ENCODE results near the gene EXOC6. TPM values are rescaled to one million over a fixed set of nuclear protein-coding genes. Genes with fewer than 3 reads are reported as not detected.

The EXOC6 gene
- total RNA-seq, 1 experiment from 2014 or later = 12.9 TPM

DNA sequence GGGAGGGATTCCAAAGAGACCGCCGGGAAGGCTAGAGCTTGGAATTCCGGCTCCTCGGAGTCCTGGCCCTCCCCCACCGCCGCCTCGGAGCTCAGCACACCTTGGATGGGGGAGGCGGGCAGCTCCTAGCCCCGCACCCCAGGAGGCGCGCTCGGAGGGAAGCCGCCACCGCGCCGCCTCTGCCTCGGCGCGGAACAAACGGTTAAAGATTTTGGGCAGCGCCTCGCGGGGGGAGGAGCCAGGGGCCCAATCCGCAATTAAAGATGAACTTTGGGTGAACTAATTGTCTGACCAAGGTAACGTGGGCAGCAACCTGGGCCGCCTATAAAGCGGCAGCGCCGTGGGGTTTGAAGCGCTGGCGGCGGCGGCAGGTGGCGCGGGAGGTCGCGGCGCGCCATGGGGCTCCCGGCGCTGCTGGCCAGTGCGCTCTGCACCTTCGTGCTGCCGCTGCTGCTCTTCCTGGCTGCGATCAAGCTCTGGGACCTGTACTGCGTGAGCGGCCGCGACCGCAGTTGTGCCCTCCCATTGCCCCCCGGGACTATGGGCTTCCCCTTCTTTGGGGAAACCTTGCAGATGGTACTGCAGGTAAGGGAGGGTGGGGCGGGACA is 225.3 kb downstream of the EXOC6 start, which contains the start of gene CYP26A1:
Gene CYP26A1, plus strand, starts transcription at position 355 of the 608 bp plus-strand sequence. Its CDS starts 42 bp downstream, at position 397.
- ChIA-PET POLR2A (no interaction called here), RAD21 (ENCODE audit: low non-redundant PET in 1 of 2, low total read pairs in 2 of 2, uncharacterized antibody in 2 of 2, unreplicated experiment in 2 of 2) (interaction anchor here in 1 of 2 experiments (0.5 kb wide), 1 partner anchor 155 kb away, joined by 3 read pairs; no protein-coding TSS in a partner anchor), CTCF (interaction anchor here (1.4 kb wide), 1 partner anchor 67 kb away, joined by 3 read pairs; no protein-coding TSS in a partner anchor)
- ATAC-seq = peak; percentile 84
- intact Hi-C loops (cut with micrococcal nuclease) = loop anchor here (10.0 kb wide), 1 partner anchor 189 kb away; no protein-coding TSS in a partner anchor
- Histone ChIP-seq H3K27me3 (ENCODE audit: insufficient read depth, low read length) (no peaks in the 10 kb centered on the region), H2AFZ (ENCODE audit: low read depth, low read length, poor library complexity, severe bottlenecking) (no peak within 1 kb of the TSS), H3K9me2 (ENCODE audit: insufficient read depth) (no peaks in the 10 kb centered on the region), H3K27ac (ENCODE audit: low read depth, low read length) (no peak within 1 kb of the TSS), H3K4me2 (ENCODE audit: low read length) (peak within 1 kb of the TSS; percentile 75), H3K9me3 (ENCODE audit: control insufficient read depth in 1 of 2, insufficient read depth in 1 of 2, low read depth in 1 of 2, low read length in 2 of 2) (no peaks in the 10 kb centered on the region), H3K4me3 (replicated peaks in 1 of 2; ENCODE audit: low read depth in 1 of 2, low read length in 2 of 2) (peak within 1 kb of the TSS; percentile 42 to 60), H3K9ac (ENCODE audit: low read length) (peak within 1 kb of the TSS; percentile 31; the same call in 1 of the 2 replicates), H3K4me1 (ENCODE audit: control insufficient read depth in 1 of 2, insufficient read depth in 2 of 2, low read length in 2 of 2) (peaks cover 8 to 13% of the 10 kb centered on the region in 2 experiments; a peak in 2 of 4 replicates), H3K79me2 (ENCODE audit: insufficient read depth, low read length) (no peaks in the 10 kb centered on the region), H4K20me1 (ENCODE audit: insufficient read depth) (no peaks in the 10 kb centered on the region), H3K36me3 (ENCODE audit: control insufficient read depth in 1 of 2, insufficient read depth in 2 of 2, low read length in 2 of 2) (no peaks in the 10 kb centered on the region)
- no peak for DNase-seq (ENCODE audit: low read depth, low spot score)
- TF ChIP-seq EZH2phosphoT487 (IDR thresholded peaks at IDR 0.05; ENCODE audit: borderline replicate concordance) (no peak), ELF1 (IDR thresholded peaks at IDR 0.05; ENCODE audit: borderline replicate concordance, low read depth) (no peak), YY1 (IDR thresholded peaks at IDR 0.05; ENCODE audit: extremely low read depth, insufficient replicate concordance, low read depth, low read length) (no peak), FOSL1 (IDR thresholded peaks at IDR 0.05; ENCODE audit: low read depth) (no peak), ZNF274 (IDR thresholded peaks at IDR 0.05; ENCODE audit: low read depth, low read length) (no peak), RAD21 (IDR thresholded peaks at IDR 0.05; ENCODE audit: low read depth) (peak; percentile 21; the same call in 1 of the 2 replicates), POLR2AphosphoS5 (IDR thresholded peaks at IDR 0.05; ENCODE audit: low read depth, low read length) (no peak), POLR2A (IDR thresholded peaks at IDR 0.05; ENCODE audit: borderline replicate concordance, extremely low read depth, insufficient read depth, insufficient read length) (no peak), CEBPB (IDR thresholded peaks at IDR 0.05; ENCODE audit: low read depth) (no peak), TCF7L2 (IDR thresholded peaks at IDR 0.05; ENCODE audit: borderline replicate concordance, extremely low read depth, insufficient read depth, insufficient read length) (peak; percentile 54)
- no TSS peak for BruUV-seq (replicated peaks)
